ENCODE results near the gene AGPS. TPM values are rescaled to one million over a fixed set of nuclear protein-coding genes. Genes with fewer than 3 reads are reported as not detected.
"Not testable (repeated sequence)": the region's sequence is repeated elsewhere in the genome, so short reads cannot be mapped to it uniquely, and the experiment has no call there.

AGPS gene
- total RNA-seq, 1 donor from 2014 or later = 60.1 TPM

DNA sequence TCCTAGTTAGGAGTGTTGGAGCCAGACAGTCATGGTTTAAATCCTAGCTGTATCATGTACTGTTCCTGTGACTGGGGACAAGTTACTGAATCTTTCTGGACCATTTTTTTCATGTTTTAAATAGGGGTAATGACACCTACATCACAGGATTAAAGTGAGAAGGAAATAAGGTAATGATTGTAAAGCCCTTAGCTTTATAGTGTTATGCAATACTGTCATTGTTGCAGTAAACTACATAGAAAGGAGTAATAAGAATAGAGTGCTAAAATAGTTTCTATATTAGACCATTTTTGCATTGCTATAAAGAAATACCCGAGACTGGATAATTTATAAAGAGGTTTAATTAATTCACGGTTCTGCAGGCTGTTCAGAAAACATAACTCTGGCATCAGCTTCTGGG, 14.5 kb downstream of the AGPS start:
- TF ChIP-seq, protein P1, sequence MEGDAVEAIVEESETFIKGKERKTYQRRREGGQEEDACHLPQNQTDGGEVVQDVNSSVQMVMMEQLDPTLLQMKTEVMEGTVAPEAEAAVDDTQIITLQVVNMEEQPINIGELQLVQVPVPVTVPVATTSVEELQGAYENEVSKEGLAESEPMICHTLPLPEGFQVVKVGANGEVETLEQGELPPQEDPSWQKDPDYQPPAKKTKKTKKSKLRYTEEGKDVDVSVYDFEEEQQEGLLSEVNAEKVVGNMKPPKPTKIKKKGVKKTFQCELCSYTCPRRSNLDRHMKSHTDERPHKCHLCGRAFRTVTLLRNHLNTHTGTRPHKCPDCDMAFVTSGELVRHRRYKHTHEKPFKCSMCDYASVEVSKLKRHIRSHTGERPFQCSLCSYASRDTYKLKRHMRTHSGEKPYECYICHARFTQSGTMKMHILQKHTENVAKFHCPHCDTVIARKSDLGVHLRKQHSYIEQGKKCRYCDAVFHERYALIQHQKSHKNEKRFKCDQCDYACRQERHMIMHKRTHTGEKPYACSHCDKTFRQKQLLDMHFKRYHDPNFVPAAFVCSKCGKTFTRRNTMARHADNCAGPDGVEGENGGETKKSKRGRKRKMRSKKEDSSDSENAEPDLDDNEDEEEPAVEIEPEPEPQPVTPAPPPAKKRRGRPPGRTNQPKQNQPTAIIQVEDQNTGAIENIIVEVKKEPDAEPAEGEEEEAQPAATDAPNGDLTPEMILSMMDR (IDR thresholded peaks at IDR 0.05) = no peak
- Histone ChIP-seq H3K4me3 (no peak overlapping the region), H3K4me1 (no peaks in the 10 kb centered on the region), H3K9me3 (no peaks in the 10 kb centered on the region), H3K36me3 (no peaks in the 10 kb centered on the region), H3K27me3 (ENCODE audit: low read depth) (no peaks in the 10 kb centered on the region), H3K27ac (no peak overlapping the region)
- ATAC-seq = no peak
- intact Hi-C loops (cut with DNase I) = no loop called here
- no peak for DNase-seq

DNA sequence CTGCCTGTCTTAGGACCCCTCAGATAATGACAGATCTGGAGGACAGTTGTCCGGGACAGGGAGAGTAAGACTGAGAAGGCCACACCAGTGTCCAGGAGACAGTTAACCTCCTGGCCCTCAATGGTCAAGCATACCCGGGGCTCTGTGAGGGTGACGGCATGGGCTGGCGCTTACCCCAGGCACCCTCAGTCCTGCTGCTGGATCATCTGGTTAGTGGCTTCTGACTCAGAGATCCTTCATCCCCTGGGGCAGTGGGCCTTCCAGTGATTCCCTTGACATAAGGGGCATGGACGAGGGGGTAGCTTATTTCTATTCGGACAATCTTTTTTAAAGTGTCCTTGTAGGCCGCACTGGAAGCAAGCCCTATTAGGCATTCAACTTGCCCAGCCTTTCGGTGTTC, 18.1 kb downstream of the AGPS start:
- not testable (repeated sequence) for H3K4me3 ChIP-seq; DNase-seq; H3K4me1 ChIP-seq; H3K9me3 ChIP-seq; H3K36me3 ChIP-seq; ATAC-seq; H3K27ac ChIP-seq; H3K27me3 ChIP-seq (ENCODE audit: low read depth)
- intact Hi-C loops (cut with DNase I) = loop anchor here (10.0 kb wide), 1 partner anchor 76 kb away; no protein-coding TSS in a partner anchor

DNA sequence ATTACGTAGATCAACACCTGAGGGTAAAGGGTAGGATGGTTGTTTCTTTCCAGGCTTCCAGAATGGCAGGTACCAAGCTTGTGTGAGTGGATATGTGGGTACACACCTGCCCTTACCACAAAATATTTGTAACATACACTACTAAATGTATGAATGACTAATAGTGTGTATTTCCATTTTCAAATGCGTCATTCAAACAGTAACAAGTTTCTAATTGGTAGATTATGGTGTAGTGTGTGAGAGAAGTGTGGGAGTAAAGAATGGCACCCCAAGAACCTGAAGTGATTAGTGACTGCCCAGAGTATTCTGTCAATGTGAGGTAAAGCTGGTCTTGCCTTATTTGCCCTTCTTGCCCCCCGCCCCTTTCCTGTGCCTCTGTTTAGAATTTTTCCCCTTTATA, 21.1 kb downstream of the AGPS start:
- TF ChIP-seq, protein P1 (IDR thresholded peaks at IDR 0.05) = no peak
- H3K4me1 ChIP-seq = peaks cover 6% of the 10 kb centered on the region
- DNase-seq = no peak
- no peaks in the 10 kb centered on the region for H3K36me3 ChIP-seq
- no peak overlapping the region for H3K4me3 ChIP-seq
- no peaks in the 10 kb centered on the region for H3K9me3 ChIP-seq
- H3K27ac ChIP-seq = no peak overlapping the region
- ATAC-seq = no peak
- H3K27me3 ChIP-seq (ENCODE audit: low read depth) = no peaks in the 10 kb centered on the region
- intact Hi-C loops (cut with DNase I) = loop anchor here (10.0 kb wide), 1 partner anchor 79 kb away; no protein-coding TSS in a partner anchor

GRCh38 chr2:177419274-177419673, 26.7 kb downstream of the AGPS start:
- H3K9me3 ChIP-seq = no peaks in the 10 kb centered on the region
- H3K36me3 ChIP-seq = no peaks in the 10 kb centered on the region
- H3K27me3 ChIP-seq (ENCODE audit: low read depth) = no peaks in the 10 kb centered on the region
- no peak overlapping the region for H3K4me3 ChIP-seq
- DNase-seq (no peak), ATAC-seq (no peak)
- intact Hi-C loops (cut with DNase I) = loop anchor here (10.0 kb wide), 1 partner anchor 84 kb away; no protein-coding TSS in a partner anchor
- TF ChIP-seq, protein P1 (IDR thresholded peaks at IDR 0.05) = no peak
- peaks cover 16% of the 10 kb centered on the region for H3K4me1 ChIP-seq
- no peak overlapping the region for H3K27ac ChIP-seq

GRCh38 chr2:177422271-177422670, 29.7 kb downstream of the AGPS start:
- TF ChIP-seq, protein P1 (IDR thresholded peaks at IDR 0.05) = no peak
- intact Hi-C loops (cut with DNase I) = no loop called here
- Histone ChIP-seq H3K36me3 (no peaks in the 10 kb centered on the region), H3K4me1 (peaks cover 10% of the 10 kb centered on the region), H3K27ac (no peak overlapping the region), H3K27me3 (ENCODE audit: low read depth) (no peaks in the 10 kb centered on the region), H3K9me3 (peaks cover 2% of the 10 kb centered on the region), H3K4me3 (no peak overlapping the region)
- DNase-seq = no peak
- ATAC-seq = no peak

- intact Hi-C loops (cut with DNase I) = not testable (repeated sequence)
Observed at GRCh38 chr2:177424120-177424519, 31.5 kb downstream of the AGPS start.

GRCh38 chr2:177424620-177425019, 32.0 kb downstream of the AGPS start:
- H3K4me1 ChIP-seq; H3K27ac ChIP-seq; H3K27me3 ChIP-seq (ENCODE audit: low read depth); ATAC-seq; H3K9me3 ChIP-seq; H3K36me3 ChIP-seq; DNase-seq; H3K4me3 ChIP-seq; intact Hi-C loops (cut with DNase I): not testable (repeated sequence)

More at GRCh38 chr2:177424120-177424519, 31.5 kb downstream of the AGPS start:
- not testable (repeated sequence) for H3K9me3 ChIP-seq; H3K4me1 ChIP-seq; H3K27me3 ChIP-seq (ENCODE audit: low read depth); H3K4me3 ChIP-seq; H3K36me3 ChIP-seq; ATAC-seq; H3K27ac ChIP-seq; DNase-seq
